Measurements from ENCODE around the gene NTSR2. TPM values are rescaled to one million over a fixed set of nuclear protein-coding genes. Genes with fewer than 3 reads are reported as not detected.

Gene NTSR2
- total and polyA plus RNA-seq, 2 of the 8 experiments (the other 6 are each of a cell fraction or from before 2014, with no cell fraction given): 0.05 TPM; not detected in 1

- Histone ChIP-seq H3K4ac (replicated peaks; ENCODE audit: insufficient read length, low read depth, low read length) (no peak overlapping the region), H4K20me1 (replicated peaks in 1 of 2; ENCODE audit: control insufficient read depth in 1 of 2, insufficient read depth in 2 of 2, low read length in 2 of 2) (no peaks in the 10 kb centered on the region), H2AFZ (ENCODE audit: low read length) (no peak overlapping the region), H3K4me3 (ENCODE audit: extremely low read depth in 1 of 4, insufficient read depth in 2 of 4, low read depth in 3 of 4, low read length in 4 of 4) (no peak overlapping the region), H3K36me3 (ENCODE audit: control insufficient read depth in 2 of 4, insufficient read depth in 4 of 4, low read length in 3 of 4) (0 out of 8 replicates have a peak, but pooled peaks cover 0 to 3% (median 0%) of the 10 kb centered on the region in 4 experiments), H3K27me3 (replicated peaks in 1 of 4; ENCODE audit: control insufficient read depth in 3 of 4, extremely low read depth in 1 of 4, insufficient read depth in 3 of 4, low read length in 3 of 4) (no peaks in the 10 kb centered on the region), H3K9me3 (ENCODE audit: insufficient read depth in 2 of 2, low read depth in 1 of 2, low read length in 1 of 2) (no peaks in the 10 kb centered on the region), H3K79me2 (ENCODE audit: control insufficient read depth in 1 of 2, insufficient read depth in 2 of 2, low read length in 2 of 2) (no peaks in the 10 kb centered on the region), H2BK20ac (ENCODE audit: low read length) (no peak overlapping the region), H4K8ac (ENCODE audit: extremely low read depth, insufficient read depth, low read length) (no peak overlapping the region), H2AK5ac (ENCODE audit: low read depth, low read length) (no peak overlapping the region), H2BK5ac (ENCODE audit: low read depth, low read length) (no peak overlapping the region), H3K23me2 (ENCODE audit: low read depth, low read length) (no peaks in the 10 kb centered on the region), H2BK15ac (ENCODE audit: low read length) (no peak overlapping the region), H2BK12ac (ENCODE audit: low read depth, low read length) (no peak overlapping the region), H3K4me1 (replicated peaks in 1 of 4; ENCODE audit: control insufficient read depth in 3 of 4, insufficient read depth in 4 of 4, low read length in 3 of 4) (no peaks in the 10 kb centered on the region), H3K9ac (replicated peaks in 1 of 4; ENCODE audit: extremely low read depth in 1 of 4, low read depth in 3 of 4, low read length in 3 of 4) (no peak overlapping the region), H4K5ac (ENCODE audit: insufficient read length, low read depth, low read length) (no peak overlapping the region), H3K56ac (replicated peaks; ENCODE audit: insufficient read length, low read depth, low read length) (no peak overlapping the region), H3K23ac (ENCODE audit: insufficient read length) (no peak overlapping the region), H3K18ac (ENCODE audit: extremely low read depth, low read length) (no peak overlapping the region), H3K14ac (ENCODE audit: insufficient read length) (no peak overlapping the region), H2BK120ac (replicated peaks; ENCODE audit: low read depth, low read length) (no peak overlapping the region), H3K79me1 (ENCODE audit: low read depth, low read length) (no peaks in the 10 kb centered on the region), H4K91ac (replicated peaks; ENCODE audit: insufficient read length, low read length) (no peak overlapping the region), H3K4me2 (ENCODE audit: insufficient read depth in 1 of 2, low read depth in 2 of 2, low read length in 2 of 2) (no peak overlapping the region), H3K27ac (ENCODE audit: low read depth, low read length) (no peak overlapping the region)
- ChIA-PET CTCF (ENCODE audit: partially characterized antibody) (interaction anchor here (0.7 to 3.1 kb wide), 19 partner anchors 8 to 180 kb away, joined by 3 to 21 read pairs (median 4); partner anchors contain the start of genes GREB1 and NTSR2), POLR2A (ENCODE audit: partially characterized antibody) (interaction anchor here (2.1 kb wide), 1 partner anchor 10 kb away, joined by 4 read pairs; no protein-coding TSS in a partner anchor)
- 92% methylated on average over 3 of the region's 3 CpGs; no CpG with 5 or more reads in 1 of the 2 experiments for WGBS, 2 experiments (ENCODE audit: extremely low coverage in 1 of 2, insufficient coverage in 1 of 2, insufficient read length in 1 of 2, insufficient replicate concordance in 2 of 2, low coverage in 1 of 2, low lambda C conversion rate in 2 of 2, missing lambda C conversion rate in 1 of 2)
- FAIRE-seq: no peak
- TF ChIP-seq RAD21 (IDR thresholded peaks at IDR 0.05 in 1 of 2, conservative IDR thresholded peaks at IDR 0.05 in 1 of 2; ENCODE audit: low read depth in 2 of 2, low read length in 2 of 2) (no peak), ZNF274 (IDR thresholded peaks at IDR 0.05; ENCODE audit: borderline replicate concordance, extremely low read depth, low read length) (no peak), KDM1A (IDR thresholded peaks at IDR 0.05; ENCODE audit: borderline replicate concordance, low read length) (no peak), POU5F1 (IDR thresholded peaks at IDR 0.05; ENCODE audit: low read depth, low read length) (no peak), HDAC2 (IDR thresholded peaks at IDR 0.05; ENCODE audit: borderline replicate concordance in 1 of 2, low read depth in 2 of 2, low read length in 2 of 2) (no peak), EP300 (IDR thresholded peaks at IDR 0.05; ENCODE audit: borderline replicate concordance in 1 of 2, low read depth in 2 of 2, low read length in 2 of 2) (no peak), E2F6 (IDR thresholded peaks at IDR 0.05) (no peak)
- no peak for DNase-seq (ENCODE audit: low read depth in 1 of 2, low spot score in 2 of 2)
Measured at GRCh38 chr2:11646530-11646929, 23.5 kb downstream of the NTSR2 start.
